Sigmoid colon (tissue), 7 donors: ENCODE data around the gene ZNF613. TPM values are rescaled to one million over a fixed set of nuclear protein-coding genes. Genes with fewer than 3 reads are reported as not detected.

Experiments used
- DNase-seq: peaks from one replicate; pipeline ENCODE4 v3.0.0-alpha.2; 2019
- H3K27ac ChIP-seq, 4 donors: fragments of 200-600 bp; sonication (generic); one replicate each; pipeline ENCODE4 v1.5.1; 2016 to 2019; ENCODE audit warnings: mild to moderate bottlenecking in 1 of 4
- H3K27me3 ChIP-seq, 3 donors: fragments of 200-600 bp; sonication (generic); one replicate each; pipeline ENCODE4 v1.5.1; 2019; ENCODE audit warnings: mild to moderate bottlenecking in 1 of 3
- H3K36me3 ChIP-seq, 4 donors: fragments of 200-600 bp; sonication (generic); one replicate each; pipeline ENCODE4 v1.5.1; 2016 to 2019
- H3K4me1 ChIP-seq, 4 donors: fragments of 200-600 bp; sonication (generic); one replicate each; pipeline ENCODE4 v1.5.1; 2017 to 2019
- H3K4me3 ChIP-seq, 4 donors: fragments of 200-600 bp; sonication (generic); one replicate each; pipeline ENCODE4 v1.5.1; 2017 to 2019; ENCODE audit warnings: mild to moderate bottlenecking in 2 of 4, moderate library complexity in 1 of 4
- H3K9me3 ChIP-seq, 4 donors: fragments of 200-600 bp in 3 of 4; sonication (generic) in 3 of 4; one replicate each; pipeline versions ENCODE4 v1.5.1 to v1.6.1; 2013 to 2019
- EP300 ChIP-seq, 4 donors: sonication (generic); formaldehyde crosslinking; IDR thresholded peaks; one replicate each; pipeline ENCODE4 v1.6.1; 2017; ENCODE audit warnings: antibody characterized with exemption in 4 of 4
- POLR2A ChIP-seq, 2 donors: fragments of 450-650 bp; IDR thresholded peaks; one replicate each; pipeline ENCODE4 v1.6.1; 2016; ENCODE audit warnings: antibody characterized with exemption in 2 of 2, mild to moderate bottlenecking in 2 of 2, moderate library complexity in 2 of 2
- POLR2AphosphoS5 ChIP-seq, 4 donors: sonication (generic); formaldehyde crosslinking; IDR thresholded peaks; one replicate each; pipeline ENCODE4 v1.6.1; 2017; ENCODE audit warnings: antibody characterized with exemption in 4 of 4
- WGBS, 2 donors: extraction: QIAGEN DNeasy Blood & Tissue Kit; methylation state at CpG; one replicate each; pipeline ENCODE4 v1.1.7; 2013; 5-methylcytosine and 5-hydroxymethylcytosine counted together
- intact Hi-C: fragments of 100-400 bp; cut with DNase I; formaldehyde crosslinking; loops from one replicate; pipeline ENCODE4 v1.15.1; 2023
- polyA plus RNA-seq, 3 donors: library from polyadenylated mRNA; stranded (reverse); fragments of 200-250 nt; gene quantifications; one replicate each; pipeline ENCODE4 v1.2.3, GENCODE V29; 2013
- total RNA-seq, 4 donors: library from RNA; depleted of rRNA; stranded (reverse); fragments of >200 nt; gene quantifications; one replicate each; pipeline ENCODE4 v1.1.0, GENCODE V29; 2016
- TF ChIP-seq, protein P1 (sequence below), 4 experiments: fragments of 450-650 bp in 3 of 4; fragments of 200-600 bp in 1 of 4; IDR thresholded peaks; one replicate each; pipeline ENCODE4 v1.5.1; 2016 to 2019; ENCODE audit warnings: antibody characterized with exemption in 4 of 4, mild to moderate bottlenecking in 3 of 4, moderate library complexity in 2 of 4
- donor health status: healthy with polysubstance abuse.
- donor health status: Bipolar disorder and iron deficiency.
- donor health status: healthy.

The ZNF613 gene
- 1 to 10 TPM; 2.4 to 8.1 (median 5.9) TPM for total RNA-seq
- 1 to 10 TPM; 2.8 to 7.8 (median 3.0) TPM for polyA plus RNA-seq

DNA sequence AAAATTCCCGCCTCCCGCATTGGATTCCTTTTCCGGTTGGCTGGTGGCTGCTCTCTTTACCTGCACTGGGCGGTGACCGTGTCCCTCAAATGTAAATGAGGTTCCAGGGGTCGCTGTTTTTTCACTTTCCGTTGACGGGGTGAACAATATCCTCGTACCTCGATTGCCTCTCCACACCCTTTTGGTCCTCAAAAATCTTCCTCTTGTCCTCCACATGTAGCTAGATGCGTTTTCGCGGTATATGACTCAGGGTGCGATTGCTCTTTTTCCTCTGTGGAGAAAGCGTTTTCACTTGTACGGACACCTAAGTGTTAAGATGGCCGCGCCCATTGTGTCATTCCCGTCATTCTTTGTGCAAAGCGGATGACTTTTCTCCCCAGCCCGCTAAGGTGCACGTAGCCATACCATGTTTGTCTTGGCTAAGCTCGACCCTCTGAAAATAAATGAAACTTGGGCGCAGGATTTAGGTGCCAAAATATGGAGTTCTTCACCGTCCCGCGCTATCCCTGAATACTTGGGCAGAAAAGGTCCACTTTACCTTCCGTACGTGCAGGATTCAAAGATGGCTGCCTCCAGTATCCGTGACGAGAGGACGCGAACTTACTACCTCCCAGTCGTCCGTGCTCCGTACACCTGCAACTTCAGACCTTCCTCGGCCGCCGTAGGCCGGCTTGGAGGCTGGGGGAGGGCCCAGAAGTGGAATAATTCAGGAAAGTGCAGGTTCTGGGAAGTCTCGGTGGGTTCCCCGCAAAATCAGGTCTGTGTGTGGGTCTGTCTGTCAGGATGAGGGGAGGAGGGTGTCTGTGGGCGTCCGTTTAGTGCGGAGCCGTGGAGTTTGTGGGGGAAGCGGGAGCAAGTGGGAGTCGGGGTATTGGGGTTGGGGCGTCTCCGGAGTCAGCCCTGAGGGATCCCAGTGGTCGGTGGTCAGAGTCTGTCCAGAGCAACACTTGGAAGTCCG lies at the start of gene ZNF613:
Gene ZNF613 (plus strand): TSS at position 689 of the 958 bp plus-strand sequence. CDS start 8,749 bp downstream, outside the sequence.
- peaks cover 4 to 24% (median 13%) of the 10 kb centered on the region in 4 donors for H3K36me3 ChIP-seq
- no peaks in the 10 kb centered on the region for H3K27me3 ChIP-seq
- peaks cover 0 to 14% (median 11%) of the 10 kb centered on the region in 4 donors for H3K4me1 ChIP-seq
- 0 to 1% methylated on average over 52 of the region's 52 CpGs for WGBS, 2 donors
- H3K4me3 ChIP-seq: peak within 1 kb of the TSS; percentile 68 to 91 (median 84)
- DNase-seq: peak; percentile 92
- peaks cover 12 to 19% (median 13%) of the 10 kb centered on the region in 4 donors for H3K9me3 ChIP-seq
- intact Hi-C loops: loop anchor here (1.0 kb wide), 1 partner anchor 39 kb away; no protein-coding TSS in a partner anchor
- H3K27ac ChIP-seq: peak within 1 kb of the TSS; percentile 81 to 88 (median 86)
- TF ChIP-seq POLR2A (IDR thresholded peaks at IDR 0.05): no peak
- no peak for TF ChIP-seq EP300 (IDR thresholded peaks at IDR 0.05)
- TF ChIP-seq, protein P1, sequence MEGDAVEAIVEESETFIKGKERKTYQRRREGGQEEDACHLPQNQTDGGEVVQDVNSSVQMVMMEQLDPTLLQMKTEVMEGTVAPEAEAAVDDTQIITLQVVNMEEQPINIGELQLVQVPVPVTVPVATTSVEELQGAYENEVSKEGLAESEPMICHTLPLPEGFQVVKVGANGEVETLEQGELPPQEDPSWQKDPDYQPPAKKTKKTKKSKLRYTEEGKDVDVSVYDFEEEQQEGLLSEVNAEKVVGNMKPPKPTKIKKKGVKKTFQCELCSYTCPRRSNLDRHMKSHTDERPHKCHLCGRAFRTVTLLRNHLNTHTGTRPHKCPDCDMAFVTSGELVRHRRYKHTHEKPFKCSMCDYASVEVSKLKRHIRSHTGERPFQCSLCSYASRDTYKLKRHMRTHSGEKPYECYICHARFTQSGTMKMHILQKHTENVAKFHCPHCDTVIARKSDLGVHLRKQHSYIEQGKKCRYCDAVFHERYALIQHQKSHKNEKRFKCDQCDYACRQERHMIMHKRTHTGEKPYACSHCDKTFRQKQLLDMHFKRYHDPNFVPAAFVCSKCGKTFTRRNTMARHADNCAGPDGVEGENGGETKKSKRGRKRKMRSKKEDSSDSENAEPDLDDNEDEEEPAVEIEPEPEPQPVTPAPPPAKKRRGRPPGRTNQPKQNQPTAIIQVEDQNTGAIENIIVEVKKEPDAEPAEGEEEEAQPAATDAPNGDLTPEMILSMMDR (IDR thresholded peaks at IDR 0.05): peak in 1 of 4 experiments; percentile 12
- peak in 3 of 4 donors; percentile 23 to 45 (median 36) for TF ChIP-seq POLR2AphosphoS5 (IDR thresholded peaks at IDR 0.05)

DNA sequence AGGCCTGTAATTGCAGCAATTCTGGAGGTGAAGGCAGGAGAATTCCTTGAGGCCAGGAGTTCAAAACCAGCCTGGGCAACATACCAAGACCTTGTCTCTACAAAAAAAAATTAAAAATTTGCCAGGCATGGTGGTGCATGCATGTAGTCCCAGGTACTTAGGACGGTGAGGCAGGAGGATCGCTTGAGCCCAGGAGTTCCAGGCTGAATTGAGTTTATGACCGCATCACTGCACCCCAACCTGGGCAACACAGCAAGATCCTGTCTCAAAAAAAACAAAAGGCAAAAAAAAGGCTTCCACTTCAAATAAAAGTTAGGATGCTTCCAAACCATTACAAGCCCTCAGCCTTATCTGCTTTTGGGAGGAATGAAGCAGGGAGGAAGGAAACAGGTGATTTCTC lies 44.8 kb upstream of the ZNF613 start:
- peaks cover under 1 to 33% (median 21%) of the 10 kb centered on the region in 4 donors for H3K36me3 ChIP-seq
- TF ChIP-seq POLR2A (IDR thresholded peaks at IDR 0.05) (no peak), EP300 (IDR thresholded peaks at IDR 0.05) (no peak), POLR2AphosphoS5 (IDR thresholded peaks at IDR 0.05) (no peak)
- TF ChIP-seq, protein P1 (IDR thresholded peaks at IDR 0.05): no peak
- no peaks in the 10 kb centered on the region for H3K27me3 ChIP-seq
- peaks cover 0 to 29% (median 0%) of the 10 kb centered on the region in 4 donors for H3K9me3 ChIP-seq
- no peak overlapping the region for H3K27ac ChIP-seq
- no peak for DNase-seq
- intact Hi-C loops: no loop called here
- 97 to 98% methylated on average over 3 of the region's 3 CpGs for WGBS, 2 donors
- no peak overlapping the region for H3K4me3 ChIP-seq
- peaks cover 0 to 10% (median 8%) of the 10 kb centered on the region in 4 donors for H3K4me1 ChIP-seq

DNA sequence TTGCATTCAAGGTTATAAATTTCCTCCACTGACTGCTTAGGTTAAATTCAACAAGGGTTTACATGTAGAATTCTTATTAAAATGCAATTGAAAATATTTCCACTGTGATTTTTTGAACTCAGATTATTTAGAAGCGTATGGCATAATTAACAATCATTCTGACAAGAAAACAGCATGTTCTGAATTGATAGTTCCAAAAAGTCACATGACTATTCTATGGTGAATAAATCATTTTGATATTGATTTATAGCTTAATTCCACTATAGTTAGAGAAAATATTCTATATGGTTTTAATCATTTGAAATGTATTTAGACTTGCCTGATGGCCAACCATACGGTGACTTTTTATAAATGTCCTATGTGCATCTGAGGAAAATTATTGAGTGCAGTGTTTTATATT lies 42.6 kb upstream of the ZNF613 start:
- intact Hi-C loops: loop anchor here (5.0 kb wide), 2 partner anchors 103 to 547 kb away; partner anchors contain the start of gene ZNF350
- H3K4me1 ChIP-seq: peaks cover 0 to 14% (median 10%) of the 10 kb centered on the region in 4 donors
- H3K27me3 ChIP-seq: no peaks in the 10 kb centered on the region
- H3K27ac ChIP-seq: no peak overlapping the region
- H3K36me3 ChIP-seq: peaks cover 0 to 19% (median 9%) of the 10 kb centered on the region in 4 donors
- H3K4me3 ChIP-seq: no peak overlapping the region
- TF ChIP-seq, protein P1 (IDR thresholded peaks at IDR 0.05): no peak
- TF ChIP-seq EP300 (IDR thresholded peaks at IDR 0.05) (no peak), POLR2AphosphoS5 (IDR thresholded peaks at IDR 0.05) (no peak), POLR2A (IDR thresholded peaks at IDR 0.05) (no peak)
- WGBS, 2 donors: 96% methylated on average over 2 of the region's 2 CpGs
- no peak for DNase-seq
- peaks cover 0 to 25% (median 7%) of the 10 kb centered on the region in 4 donors for H3K9me3 ChIP-seq

DNA sequence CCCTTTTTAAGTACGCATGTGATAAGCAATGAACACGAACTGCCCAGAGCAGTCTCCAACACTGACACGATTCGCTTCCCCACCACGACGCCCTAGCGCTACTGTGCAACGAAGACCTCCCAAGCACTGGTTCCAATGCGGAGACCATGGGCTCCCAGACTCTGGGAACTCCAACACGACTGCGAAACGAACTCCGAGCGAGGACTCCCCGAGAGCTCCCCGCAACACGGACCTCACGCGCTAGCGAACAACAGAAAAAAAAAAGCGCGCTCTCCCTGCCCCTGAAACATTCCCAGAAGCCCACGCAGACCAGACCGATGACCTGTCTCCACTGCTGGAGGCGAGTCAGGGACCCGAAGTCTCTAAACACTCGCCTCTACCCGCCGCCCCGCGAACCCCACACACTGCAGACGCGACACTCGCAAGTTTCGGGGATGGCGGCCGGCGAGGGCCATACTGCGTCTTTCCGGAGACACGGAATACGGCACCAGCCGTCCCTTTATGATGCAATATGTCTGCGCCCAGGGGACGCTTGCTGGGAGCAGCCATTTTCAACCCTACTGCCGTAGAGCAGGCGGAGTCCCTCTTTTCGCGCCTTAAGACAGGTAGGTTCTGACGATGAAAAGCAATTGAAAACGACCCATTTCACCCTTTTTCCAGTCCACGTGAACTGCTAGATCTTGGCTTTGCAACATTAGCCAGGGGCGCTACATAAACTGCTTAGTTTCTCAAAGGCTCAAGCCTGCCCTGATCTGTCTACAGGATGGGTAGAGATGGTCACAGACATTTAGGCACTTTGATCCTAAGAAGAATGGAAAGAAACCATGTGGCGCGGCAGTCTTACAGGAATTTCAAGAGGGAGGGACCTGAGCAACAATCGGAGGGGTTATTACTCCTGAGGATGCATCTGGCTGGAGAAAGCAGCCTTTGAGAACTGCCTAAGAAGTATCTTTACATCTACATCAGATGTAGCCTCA lies 39.5 kb upstream of the ZNF613 start, which contains the start of gene ZNF577:
Gene ZNF577 (minus strand): TSS at position 430 of the 977 bp plus-strand sequence. CDS start 7,569 bp downstream, outside the sequence.
- intact Hi-C loops: loop anchor here (1.0 to 5.0 kb wide), 4 partner anchors 17 to 551 kb away; partner anchors contain the start of genes ZNF350, ZNF613 and ZNF649
- Histone ChIP-seq H3K27ac (peak within 1 kb of the TSS; percentile 80 to 83 (median 80)), H3K4me3 (peak within 1 kb of the TSS; percentile 58 to 72 (median 62)), H3K4me1 (peaks cover 0 to 14% (median 10%) of the 10 kb centered on the region in 4 donors), H3K27me3 (no peaks in the 10 kb centered on the region), H3K9me3 (peaks cover 16 to 35% (median 35%) of the 10 kb centered on the region in 4 donors), H3K36me3 (peaks cover 22 to 39% (median 30%) of the 10 kb centered on the region in 4 donors)
- peak; percentile 94 for DNase-seq
- TF ChIP-seq, protein P1 (IDR thresholded peaks at IDR 0.05): no peak
- peak; percentile 74 to 89 (median 88) for TF ChIP-seq POLR2AphosphoS5 (IDR thresholded peaks at IDR 0.05)
- TF ChIP-seq EP300 (IDR thresholded peaks at IDR 0.05): peak in 1 of 4 donors; percentile 48
- no peak for TF ChIP-seq POLR2A (IDR thresholded peaks at IDR 0.05)
- WGBS, 2 donors: 6 to 9% methylated on average over 56 of the region's 56 CpGs
